ENCODE measurements around the gene LRRTM4. TPM values are rescaled to one million over a fixed set of nuclear protein-coding genes. Genes with fewer than 3 reads are reported as not detected.

LRRTM4 gene
- total RNA-seq, 4 donors from 2014 or later, result 0.09 to 1.1 (median 0.61) TPM

DNA sequence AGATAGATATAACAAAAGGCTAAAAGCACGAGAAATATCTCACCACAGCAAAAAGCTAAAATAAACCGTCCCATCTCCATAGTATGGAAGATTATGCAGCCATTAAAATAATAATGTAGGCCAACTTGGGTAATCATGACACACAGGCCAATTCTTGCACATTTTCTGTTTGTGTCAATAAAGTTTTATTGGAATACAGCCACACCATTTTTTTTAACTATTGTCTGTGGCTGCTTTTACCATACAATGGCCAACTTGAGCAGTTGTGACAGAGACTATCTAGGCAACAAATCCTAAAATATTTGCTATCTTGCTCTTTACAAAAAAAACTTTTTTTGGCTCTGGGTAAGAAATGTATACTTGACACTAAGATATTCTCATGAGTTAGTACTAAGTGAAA lies 212.5 kb downstream of the LRRTM4 start:
- intact Hi-C loops (cut with DNase I; ENCODE audit: low total_unique reads) (no loop called here), in situ Hi-C loops (cut with MboI; ENCODE audit: low sequenced_read_pairs in 4 of 4) (no loop called here)
- Histone ChIP-seq H3K9me3 (no peaks in the 10 kb centered on the region), H3K4me1 (no peaks in the 10 kb centered on the region), H3K4me3 (no peak overlapping the region), H3K27me3 (no peaks in the 10 kb centered on the region), H3K36me3 (no peaks in the 10 kb centered on the region), H3K27ac (no peak overlapping the region)
- TF ChIP-seq, protein P1, sequence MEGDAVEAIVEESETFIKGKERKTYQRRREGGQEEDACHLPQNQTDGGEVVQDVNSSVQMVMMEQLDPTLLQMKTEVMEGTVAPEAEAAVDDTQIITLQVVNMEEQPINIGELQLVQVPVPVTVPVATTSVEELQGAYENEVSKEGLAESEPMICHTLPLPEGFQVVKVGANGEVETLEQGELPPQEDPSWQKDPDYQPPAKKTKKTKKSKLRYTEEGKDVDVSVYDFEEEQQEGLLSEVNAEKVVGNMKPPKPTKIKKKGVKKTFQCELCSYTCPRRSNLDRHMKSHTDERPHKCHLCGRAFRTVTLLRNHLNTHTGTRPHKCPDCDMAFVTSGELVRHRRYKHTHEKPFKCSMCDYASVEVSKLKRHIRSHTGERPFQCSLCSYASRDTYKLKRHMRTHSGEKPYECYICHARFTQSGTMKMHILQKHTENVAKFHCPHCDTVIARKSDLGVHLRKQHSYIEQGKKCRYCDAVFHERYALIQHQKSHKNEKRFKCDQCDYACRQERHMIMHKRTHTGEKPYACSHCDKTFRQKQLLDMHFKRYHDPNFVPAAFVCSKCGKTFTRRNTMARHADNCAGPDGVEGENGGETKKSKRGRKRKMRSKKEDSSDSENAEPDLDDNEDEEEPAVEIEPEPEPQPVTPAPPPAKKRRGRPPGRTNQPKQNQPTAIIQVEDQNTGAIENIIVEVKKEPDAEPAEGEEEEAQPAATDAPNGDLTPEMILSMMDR (IDR thresholded peaks at IDR 0.05 in 4 of 5, conservative IDR thresholded peaks at IDR 0.05 in 1 of 5), result no peak
- no peak for TF ChIP-seq POLR2A (IDR thresholded peaks at IDR 0.05)
- DNase-seq, result no peak
- ATAC-seq, result no peak

DNA sequence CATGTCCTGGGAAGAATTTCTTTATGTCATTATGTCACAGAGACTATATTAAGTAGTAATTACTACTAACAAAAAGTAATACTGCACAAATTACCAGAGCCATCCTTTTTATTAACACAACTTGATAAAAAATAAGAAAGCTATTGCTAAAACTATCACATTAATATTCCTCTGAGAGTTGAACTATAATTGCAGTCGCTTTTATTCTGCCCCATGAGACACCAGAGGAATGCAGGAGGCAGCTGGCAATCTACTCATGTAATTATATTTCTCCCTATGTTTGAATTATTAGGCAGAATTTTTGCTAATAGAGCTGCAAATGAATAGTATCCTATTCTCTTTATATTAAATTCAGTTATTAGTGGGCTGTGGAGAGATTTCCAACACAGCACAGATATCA lies 220.7 kb downstream of the LRRTM4 start:
- H3K27me3 ChIP-seq, result no peaks in the 10 kb centered on the region
- ATAC-seq (no peak), DNase-seq (no peak)
- no peaks in the 10 kb centered on the region for H3K9me3 ChIP-seq
- H3K4me3 ChIP-seq, result no peak overlapping the region
- H3K4me1 ChIP-seq, result no peaks in the 10 kb centered on the region
- in situ Hi-C loops (cut with MboI; ENCODE audit: low sequenced_read_pairs in 4 of 4), result no loop called here
- no peak overlapping the region for H3K27ac ChIP-seq
- TF ChIP-seq POLR2A (IDR thresholded peaks at IDR 0.05), result no peak
- TF ChIP-seq, protein P1 (IDR thresholded peaks at IDR 0.05 in 4 of 5, conservative IDR thresholded peaks at IDR 0.05 in 1 of 5), result no peak
- no peaks in the 10 kb centered on the region for H3K36me3 ChIP-seq
- intact Hi-C loops (cut with DNase I; ENCODE audit: low total_unique reads), result no loop called here

DNA sequence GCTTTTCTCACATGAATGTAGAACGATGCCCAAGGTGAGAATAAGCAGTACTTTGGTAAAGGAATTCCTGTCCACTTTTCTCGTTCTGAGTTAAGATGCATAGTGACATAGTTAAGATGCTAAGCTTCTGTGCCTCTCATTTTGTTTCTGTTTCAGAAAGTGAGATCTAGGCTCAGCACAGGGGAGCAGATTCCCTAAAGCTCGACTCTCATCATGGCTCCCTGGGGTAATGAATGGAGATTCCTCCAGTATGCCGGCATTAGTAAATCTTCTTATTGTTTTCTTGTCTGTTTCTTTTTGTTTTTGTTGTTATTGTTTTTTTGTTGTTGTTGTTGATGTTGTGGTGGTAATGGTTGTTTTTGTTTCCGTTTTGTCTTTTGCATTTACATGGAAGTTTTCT lies 225.4 kb downstream of the LRRTM4 start:
- Histone ChIP-seq H3K27ac (no peak overlapping the region), H3K4me3 (no peak overlapping the region), H3K4me1 (no peaks in the 10 kb centered on the region), H3K9me3 (no peaks in the 10 kb centered on the region), H3K27me3 (no peaks in the 10 kb centered on the region), H3K36me3 (no peaks in the 10 kb centered on the region)
- in situ Hi-C loops (cut with MboI; ENCODE audit: low sequenced_read_pairs in 4 of 4) (no loop called here), intact Hi-C loops (cut with DNase I; ENCODE audit: low total_unique reads) (no loop called here)
- ATAC-seq, result no peak
- TF ChIP-seq, protein P1 (IDR thresholded peaks at IDR 0.05 in 4 of 5, conservative IDR thresholded peaks at IDR 0.05 in 1 of 5), result no peak
- TF ChIP-seq POLR2A (IDR thresholded peaks at IDR 0.05), result no peak
- DNase-seq, result no peak

DNA sequence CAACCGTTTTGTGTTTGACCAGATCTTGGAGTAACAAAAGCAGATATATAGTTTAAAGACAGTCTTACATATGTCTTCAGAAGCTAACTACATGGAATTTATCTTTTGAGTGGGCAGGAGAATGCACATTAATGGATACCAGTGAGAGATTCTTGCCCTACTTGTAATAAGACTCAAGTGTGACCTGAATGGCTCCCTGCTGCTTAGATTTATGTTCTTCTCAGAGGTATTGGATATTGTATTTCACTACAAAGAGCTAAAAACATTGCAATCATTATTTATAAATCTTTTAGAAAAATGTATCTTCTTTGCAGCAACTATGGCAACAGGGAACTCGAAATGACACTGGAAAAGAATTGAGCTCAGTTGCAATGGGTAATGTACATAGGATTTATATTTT lies 227.7 kb downstream of the LRRTM4 start:
- ATAC-seq, result no peak
- Histone ChIP-seq H3K27ac (no peak overlapping the region), H3K9me3 (no peaks in the 10 kb centered on the region), H3K27me3 (no peaks in the 10 kb centered on the region), H3K4me3 (no peak overlapping the region), H3K36me3 (no peaks in the 10 kb centered on the region), H3K4me1 (no peaks in the 10 kb centered on the region)
- in situ Hi-C loops (cut with MboI; ENCODE audit: low sequenced_read_pairs in 4 of 4), result no loop called here
- no peak for TF ChIP-seq POLR2A (IDR thresholded peaks at IDR 0.05)
- TF ChIP-seq, protein P1 (IDR thresholded peaks at IDR 0.05 in 4 of 5, conservative IDR thresholded peaks at IDR 0.05 in 1 of 5), result no peak
- intact Hi-C loops (cut with DNase I; ENCODE audit: low total_unique reads), result no loop called here
- DNase-seq, result no peak

DNA sequence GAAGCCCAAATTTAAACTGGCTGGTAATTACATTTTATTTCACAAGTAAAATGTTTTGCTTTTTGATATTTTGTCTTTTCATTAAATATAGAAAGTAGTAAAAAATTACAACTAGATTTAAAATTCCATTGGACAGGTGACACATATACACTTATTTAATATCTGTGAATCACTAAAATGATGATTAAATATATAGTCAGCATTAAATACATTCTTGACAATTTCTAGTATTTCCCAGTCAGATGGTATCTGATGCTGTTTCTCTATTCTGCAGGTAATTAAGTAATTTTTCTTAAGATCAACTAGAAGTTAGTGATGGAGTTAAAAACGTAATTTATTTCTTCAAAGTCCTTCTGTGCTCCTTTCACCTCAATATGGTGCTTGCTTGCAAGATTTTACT lies 237.8 kb downstream of the LRRTM4 start:
- no peaks in the 10 kb centered on the region for H3K27me3 ChIP-seq
- H3K27ac ChIP-seq, result no peak overlapping the region
- H3K9me3 ChIP-seq, result no peaks in the 10 kb centered on the region
- ATAC-seq (no peak), DNase-seq (no peak)
- TF ChIP-seq POLR2A (IDR thresholded peaks at IDR 0.05), result no peak
- TF ChIP-seq, protein P1 (IDR thresholded peaks at IDR 0.05 in 4 of 5, conservative IDR thresholded peaks at IDR 0.05 in 1 of 5), result no peak
- H3K4me3 ChIP-seq, result no peak overlapping the region
- intact Hi-C loops (cut with DNase I; ENCODE audit: low total_unique reads), result no loop called here
- no peaks in the 10 kb centered on the region for H3K4me1 ChIP-seq
- in situ Hi-C loops (cut with MboI; ENCODE audit: low sequenced_read_pairs in 4 of 4), result no loop called here
- H3K36me3 ChIP-seq, result no peaks in the 10 kb centered on the region

Data from gastrocnemius medialis (tissue), 4 donors.